ENCODE measurements around the gene PCDHA4.
"Not testable (repeated sequence)": the region's sequence is repeated elsewhere in the genome, so short reads cannot be mapped to it uniquely, and the experiment has no call there.

- TF ChIP-seq, protein P1, sequence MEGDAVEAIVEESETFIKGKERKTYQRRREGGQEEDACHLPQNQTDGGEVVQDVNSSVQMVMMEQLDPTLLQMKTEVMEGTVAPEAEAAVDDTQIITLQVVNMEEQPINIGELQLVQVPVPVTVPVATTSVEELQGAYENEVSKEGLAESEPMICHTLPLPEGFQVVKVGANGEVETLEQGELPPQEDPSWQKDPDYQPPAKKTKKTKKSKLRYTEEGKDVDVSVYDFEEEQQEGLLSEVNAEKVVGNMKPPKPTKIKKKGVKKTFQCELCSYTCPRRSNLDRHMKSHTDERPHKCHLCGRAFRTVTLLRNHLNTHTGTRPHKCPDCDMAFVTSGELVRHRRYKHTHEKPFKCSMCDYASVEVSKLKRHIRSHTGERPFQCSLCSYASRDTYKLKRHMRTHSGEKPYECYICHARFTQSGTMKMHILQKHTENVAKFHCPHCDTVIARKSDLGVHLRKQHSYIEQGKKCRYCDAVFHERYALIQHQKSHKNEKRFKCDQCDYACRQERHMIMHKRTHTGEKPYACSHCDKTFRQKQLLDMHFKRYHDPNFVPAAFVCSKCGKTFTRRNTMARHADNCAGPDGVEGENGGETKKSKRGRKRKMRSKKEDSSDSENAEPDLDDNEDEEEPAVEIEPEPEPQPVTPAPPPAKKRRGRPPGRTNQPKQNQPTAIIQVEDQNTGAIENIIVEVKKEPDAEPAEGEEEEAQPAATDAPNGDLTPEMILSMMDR (IDR thresholded peaks at IDR 0.05): not testable (repeated sequence)
- TF ChIP-seq POLR2A, EP300, POLR2AphosphoS5 (IDR thresholded peaks at IDR 0.05): not testable (repeated sequence)
Observed at GRCh38 chr5:140787422-140787821, 19.4 kb upstream of the PCDHA4 start.
